A204.1 (cell line): Measurements from ENCODE around the gene BHLHE23.
"Not testable (repeated sequence)": the region's sequence is repeated elsewhere in the genome, so short reads cannot be mapped to it uniquely, and the experiment has no call there.

ENCODE experiments used
- FAIRE-seq: peaks from 2 replicates; lab custom pipeline; 2012; peaks lifted over from hg19 to GRCh38; lab: Jason Lieb, UNC

The BHLHE23 gene

DNA sequence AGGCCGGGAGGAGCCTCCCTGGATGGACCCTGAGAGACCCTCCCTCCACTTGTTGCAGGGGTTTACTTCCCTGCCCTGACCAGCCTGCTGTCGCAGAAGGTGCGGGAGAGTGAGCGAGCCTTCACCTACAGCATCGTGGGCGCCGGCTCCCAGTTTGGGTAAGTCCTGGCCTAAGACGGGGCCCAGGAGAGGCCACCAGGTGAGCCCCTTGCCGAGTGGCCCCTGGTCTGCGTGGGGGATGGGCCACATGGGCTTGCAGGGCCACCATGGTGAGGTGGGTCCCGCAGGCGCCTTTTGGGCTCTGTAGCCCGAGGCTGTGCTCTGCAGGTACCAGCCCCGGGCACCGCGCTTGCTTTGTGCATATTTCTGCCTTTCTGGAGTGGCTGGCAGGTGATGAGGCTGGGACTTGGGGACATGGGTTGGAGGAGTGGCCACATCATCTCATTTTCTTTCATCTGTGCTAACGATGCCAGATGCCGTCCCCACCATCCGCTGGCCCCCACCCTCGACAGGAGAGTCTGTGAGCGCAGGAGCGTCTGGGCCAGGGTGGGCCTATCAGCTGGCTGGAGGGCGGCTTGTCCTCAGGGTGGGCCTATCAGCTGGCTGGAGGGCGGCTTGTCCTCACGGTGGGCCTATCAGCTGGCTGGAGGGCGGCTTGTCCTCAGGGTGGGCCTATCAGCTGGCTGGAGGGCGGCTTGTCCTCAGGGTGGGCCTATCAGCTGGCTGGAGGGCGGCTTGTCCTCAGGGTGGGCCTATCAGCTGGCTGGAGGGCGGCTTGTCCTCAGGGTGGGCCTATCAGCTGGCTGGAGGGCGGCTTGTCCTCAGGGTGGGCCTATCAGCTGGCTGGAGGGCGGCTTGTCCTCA lies 46.1 kb downstream of the BHLHE23 start:
- FAIRE-seq, result not testable (repeated sequence)

DNA sequence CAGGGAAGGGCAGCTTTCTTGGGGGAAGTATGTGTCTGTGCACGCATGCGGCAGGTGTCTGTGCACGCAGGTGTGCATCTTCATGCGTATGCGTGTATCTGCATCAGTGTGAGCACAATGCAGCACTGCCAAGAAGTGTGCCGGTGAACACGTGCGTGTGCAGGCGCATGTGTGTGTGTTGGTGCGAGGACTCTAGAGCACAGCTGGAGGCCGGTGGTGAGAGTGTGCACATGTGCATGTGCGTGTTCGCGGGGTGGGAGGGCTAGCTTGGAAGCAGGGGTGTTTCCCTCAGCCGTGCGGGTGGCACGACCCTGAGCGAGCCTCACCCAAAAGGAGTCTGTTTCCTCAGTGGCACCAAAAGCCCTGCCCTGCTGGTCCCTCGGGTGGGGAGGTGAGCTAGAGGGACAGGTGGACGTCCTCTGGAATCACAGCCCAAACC lies 46.7 kb downstream of the BHLHE23 start:
- FAIRE-seq, result no peak

DNA sequence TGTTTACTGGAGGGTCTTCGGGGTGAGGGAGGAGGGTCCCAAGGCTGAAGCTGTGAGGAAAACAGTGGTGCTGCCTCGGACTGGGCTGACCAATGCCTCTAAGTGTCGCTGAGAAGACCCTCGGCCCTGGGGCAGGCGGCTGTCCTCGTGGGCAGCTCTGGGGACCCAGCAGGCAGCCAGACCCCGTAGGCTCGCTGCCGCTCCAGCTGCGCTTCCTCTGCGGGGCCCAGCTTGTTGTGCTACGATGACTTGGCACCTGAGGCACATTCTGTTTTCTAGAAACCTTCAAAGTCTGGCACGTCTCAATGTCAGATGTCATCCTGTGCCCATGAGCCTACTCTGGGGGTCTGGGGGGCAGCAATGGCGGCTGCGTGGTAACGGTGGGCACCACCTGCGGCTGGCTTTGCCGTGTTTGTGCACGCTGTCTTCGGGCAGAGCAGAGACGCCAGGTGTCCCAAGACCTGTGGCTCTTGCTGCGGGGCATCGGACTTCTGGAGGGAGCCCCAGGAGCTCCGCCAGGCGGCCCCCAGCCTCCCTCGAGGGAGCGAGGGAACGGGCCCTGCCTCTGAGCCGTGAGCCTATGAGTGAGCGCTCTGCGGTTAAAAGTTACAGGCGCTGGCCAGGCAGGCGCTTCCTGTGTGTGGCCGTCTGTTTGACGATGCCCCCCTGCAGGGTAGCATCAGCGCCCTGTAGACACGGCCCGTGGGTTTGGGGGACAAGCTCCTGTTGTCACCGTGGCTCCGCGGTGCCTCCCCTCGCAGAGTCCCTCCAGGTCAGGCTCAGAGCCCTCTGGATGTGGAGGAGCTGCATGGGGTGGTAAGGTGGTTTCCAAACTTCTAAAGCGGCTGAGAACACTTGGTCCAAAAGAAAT lies 47.4 kb downstream of the BHLHE23 start:
- FAIRE-seq, result no peak

DNA sequence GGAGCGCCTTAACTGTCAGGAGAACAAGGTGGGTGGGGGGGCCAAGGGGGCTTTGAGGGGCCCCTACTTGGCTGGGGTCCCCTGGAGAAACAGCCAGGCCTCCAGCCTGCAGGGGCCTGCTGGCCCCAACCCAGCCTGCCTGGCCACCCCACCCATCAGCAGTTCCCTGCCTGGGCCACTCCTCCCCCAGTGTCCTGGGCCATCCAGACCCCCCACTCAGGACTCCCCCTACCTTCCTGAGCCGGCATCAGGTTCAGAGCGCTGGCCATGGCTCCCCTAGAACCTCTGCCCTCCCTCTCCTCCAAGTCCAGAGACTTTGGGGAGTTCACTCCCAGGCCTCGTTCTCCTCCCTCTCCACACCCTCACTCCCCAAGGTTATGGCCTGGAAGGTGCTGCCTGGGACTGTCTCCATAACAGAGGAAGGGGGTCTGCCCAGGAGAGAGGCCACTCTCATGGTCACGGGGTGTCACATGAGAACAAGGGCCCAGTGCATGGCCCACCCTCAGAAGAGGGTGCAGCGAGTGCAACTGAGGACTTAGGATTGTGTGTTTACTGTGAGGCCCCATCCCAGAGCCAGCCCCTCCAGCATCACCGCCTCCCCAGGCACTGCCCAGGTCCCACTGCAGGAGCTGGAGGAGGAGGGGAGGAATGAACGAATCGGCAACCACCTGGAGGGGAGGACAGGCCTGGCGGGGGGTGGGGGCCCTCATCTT lies 48.2 kb downstream of the BHLHE23 start:
- no peak for FAIRE-seq

DNA sequence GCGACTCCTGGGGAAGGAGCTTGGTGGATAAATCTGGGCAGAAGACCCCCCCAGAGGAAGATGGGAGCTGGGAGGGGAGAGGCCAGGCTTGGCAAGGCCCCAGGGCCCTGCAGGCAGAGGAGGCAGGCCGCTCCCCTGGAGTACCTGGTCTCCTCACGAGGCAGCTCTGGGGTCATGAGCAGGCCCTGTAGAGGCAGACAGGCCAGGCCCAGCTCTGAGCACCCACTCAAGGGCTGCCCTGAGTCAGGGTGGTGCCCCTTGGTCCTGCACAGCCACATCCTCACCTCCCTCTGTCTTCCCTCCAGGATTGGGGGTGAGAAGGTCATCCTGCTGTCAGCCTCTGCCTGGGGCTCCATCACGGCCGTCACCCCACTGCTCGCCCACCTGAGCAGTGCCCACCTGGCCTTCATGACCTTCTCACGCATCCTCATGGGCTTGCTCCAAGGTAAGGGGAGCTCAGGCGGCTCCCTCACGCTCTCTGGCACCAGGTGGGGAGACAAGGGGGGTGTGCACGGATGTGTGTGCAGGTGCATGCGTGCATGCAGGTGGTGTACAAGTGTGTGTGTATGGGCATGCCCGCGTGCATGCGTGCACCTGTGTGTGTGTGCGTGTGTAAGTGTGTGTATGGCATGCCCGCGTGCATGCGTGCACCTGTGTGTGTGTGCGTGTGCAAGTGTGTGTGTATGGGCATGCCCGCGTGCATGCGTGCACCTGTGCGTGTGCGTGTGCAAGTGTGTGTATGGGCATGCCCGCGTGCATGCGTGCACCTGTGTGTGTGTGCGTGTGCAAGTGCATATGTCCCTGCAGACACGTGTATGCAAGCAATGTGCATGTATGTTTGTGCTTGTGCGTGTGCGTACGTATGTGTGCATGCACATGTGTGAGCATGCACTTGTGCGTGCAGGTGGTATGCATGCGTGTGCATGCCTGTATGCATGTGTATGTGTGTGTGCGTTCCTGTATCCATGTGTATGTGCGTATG lies 49.3 kb downstream of the BHLHE23 start:
- FAIRE-seq, result no peak

DNA sequence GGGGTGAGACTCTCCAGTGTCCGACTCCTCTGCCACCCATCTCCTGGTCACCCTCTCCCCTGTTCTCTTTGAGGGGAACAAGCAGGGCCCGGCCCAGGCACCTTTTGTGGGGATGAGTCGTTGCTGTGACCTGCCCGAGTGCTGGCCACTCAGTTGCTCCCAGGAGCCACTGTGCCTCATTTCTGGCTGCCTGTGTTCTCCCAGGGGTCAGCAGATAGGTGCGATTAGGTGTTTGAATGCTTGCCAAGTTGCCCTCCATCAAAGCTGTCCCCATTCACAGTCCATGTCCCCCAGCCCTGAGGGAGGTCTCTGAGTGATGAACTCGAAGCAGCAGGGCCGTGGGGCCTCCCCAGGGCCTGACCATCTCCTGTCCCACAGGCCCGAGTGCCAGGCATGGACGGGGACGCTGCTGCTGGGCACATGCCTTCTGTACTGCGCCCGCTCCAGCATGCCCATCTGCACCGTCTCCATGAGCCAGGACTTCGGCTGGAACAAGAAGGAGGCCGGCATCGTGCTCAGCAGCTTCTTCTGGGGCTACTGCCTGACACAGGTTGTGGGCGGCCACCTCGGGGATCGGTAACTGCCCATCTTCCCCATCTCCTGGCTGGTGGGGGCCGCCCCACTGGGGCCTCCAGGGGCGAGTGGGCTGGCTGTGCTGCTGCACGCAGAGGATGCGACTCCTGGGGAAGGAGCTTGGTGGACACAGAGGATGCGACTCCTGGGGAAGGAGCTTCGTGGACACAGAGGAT lies 50.2 kb downstream of the BHLHE23 start:
- no peak for FAIRE-seq
